ENCODE results near the gene JUP.

JUP gene

DNA sequence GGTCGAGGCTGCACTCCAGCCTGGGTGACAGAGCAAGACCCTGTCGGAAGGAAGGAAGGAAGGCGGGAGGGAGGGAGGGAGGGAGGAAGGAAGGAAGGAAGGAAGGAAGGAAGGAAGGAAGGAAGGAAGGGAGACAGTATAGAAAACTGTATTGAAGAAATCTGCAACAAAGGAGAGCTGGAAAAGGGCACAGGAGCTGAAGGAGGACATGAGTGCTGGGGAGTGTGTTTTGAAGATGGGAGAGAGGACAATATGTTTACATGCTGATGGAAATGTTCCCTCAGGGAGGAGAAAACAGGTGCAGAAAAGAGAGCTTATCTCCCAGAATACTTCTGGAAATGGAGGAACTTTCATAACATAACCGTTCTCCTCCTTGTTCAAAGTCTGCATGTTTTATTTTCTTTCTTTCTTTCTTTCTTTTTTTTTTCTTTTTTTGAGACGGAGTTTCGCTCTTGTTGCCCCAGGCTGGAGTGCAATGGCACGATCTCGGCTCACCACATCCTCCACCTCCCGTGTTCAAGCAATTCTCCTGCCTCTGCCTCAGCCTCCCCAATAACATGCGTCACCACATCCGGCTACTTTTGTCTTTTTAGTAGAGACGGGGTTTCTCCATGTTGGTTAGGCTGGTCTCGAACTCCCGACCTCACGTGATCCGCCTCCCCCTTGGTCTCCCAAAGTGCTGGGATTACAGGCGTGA, 49.4 kb downstream of the JUP start:
- no peak for ATAC-seq
- TF ChIP-seq ZNF70 (CRISPR knock-in tag; IDR thresholded peaks at IDR 0.05) = no peak
- no peak for TF ChIP-seq TOX (CRISPR knock-in tag; IDR thresholded peaks at IDR 0.05; ENCODE audit: borderline replicate concordance)
- TF ChIP-seq RARB (CRISPR knock-in tag; IDR thresholded peaks at IDR 0.05) = no peak
- no peak for TF ChIP-seq OSR1 (CRISPR knock-in tag; IDR thresholded peaks at IDR 0.05)
- TF ChIP-seq, protein P1, sequence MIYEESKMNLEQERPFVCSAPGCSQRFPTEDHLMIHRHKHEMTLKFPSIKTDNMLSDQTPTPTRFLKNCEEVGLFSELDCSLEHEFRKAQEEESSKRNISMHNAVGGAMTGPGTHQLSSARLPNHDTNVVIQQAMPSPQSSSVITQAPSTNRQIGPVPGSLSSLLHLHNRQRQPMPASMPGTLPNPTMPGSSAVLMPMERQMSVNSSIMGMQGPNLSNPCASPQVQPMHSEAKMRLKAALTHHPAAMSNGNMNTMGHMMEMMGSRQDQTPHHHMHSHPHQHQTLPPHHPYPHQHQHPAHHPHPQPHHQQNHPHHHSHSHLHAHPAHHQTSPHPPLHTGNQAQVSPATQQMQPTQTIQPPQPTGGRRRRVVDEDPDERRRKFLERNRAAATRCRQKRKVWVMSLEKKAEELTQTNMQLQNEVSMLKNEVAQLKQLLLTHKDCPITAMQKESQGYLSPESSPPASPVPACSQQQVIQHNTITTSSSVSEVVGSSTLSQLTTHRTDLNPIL (CRISPR knock-in tag; IDR thresholded peaks at IDR 0.05; ENCODE audit: low read depth) = no peak
- TF ChIP-seq PPARA (CRISPR knock-in tag; IDR thresholded peaks at IDR 0.05; ENCODE audit: borderline replicate concordance) = no peak
- no peak for TF ChIP-seq ZC3H10 (CRISPR knock-in tag; IDR thresholded peaks at IDR 0.05)

DNA sequence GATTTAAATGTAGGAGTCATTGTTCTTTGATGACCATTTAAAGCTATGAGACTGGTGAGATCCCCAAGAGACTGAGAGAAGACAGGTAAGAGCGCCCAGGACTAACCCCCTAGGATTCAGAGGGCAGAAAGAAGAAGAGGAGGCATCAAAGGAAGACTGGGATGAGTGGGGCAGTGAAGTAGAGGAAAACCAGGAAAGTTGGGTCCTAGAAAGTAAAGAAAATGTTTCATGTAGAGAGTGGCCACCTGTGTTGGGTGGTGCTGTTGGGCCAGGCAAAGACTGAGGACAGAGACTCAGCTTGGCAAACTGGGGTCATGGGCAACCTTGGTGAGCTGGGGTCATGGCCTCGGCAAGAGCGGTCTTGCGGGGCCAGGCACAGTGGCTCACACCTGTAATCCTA, 50.8 kb downstream of the JUP start:
- TF ChIP-seq ZNF8 (CRISPR knock-in tag; IDR thresholded peaks at IDR 0.05) (no peak), OSR1 (CRISPR knock-in tag; IDR thresholded peaks at IDR 0.05) (no peak), ZNF70 (CRISPR knock-in tag; IDR thresholded peaks at IDR 0.05) (no peak), CSDC2 (CRISPR knock-in tag; IDR thresholded peaks at IDR 0.05) (no peak), RARB (CRISPR knock-in tag; IDR thresholded peaks at IDR 0.05) (no peak), SNAI2 (CRISPR knock-in tag; IDR thresholded peaks at IDR 0.05) (no peak), ZFP30 (CRISPR knock-in tag; IDR thresholded peaks at IDR 0.05) (no peak), ARNTL (CRISPR knock-in tag; IDR thresholded peaks at IDR 0.05; ENCODE audit: borderline replicate concordance, low read depth) (no peak)
- TF ChIP-seq, protein P1 (CRISPR knock-in tag; IDR thresholded peaks at IDR 0.05; ENCODE audit: low read depth) = no peak
- TF ChIP-seq, protein P2, sequence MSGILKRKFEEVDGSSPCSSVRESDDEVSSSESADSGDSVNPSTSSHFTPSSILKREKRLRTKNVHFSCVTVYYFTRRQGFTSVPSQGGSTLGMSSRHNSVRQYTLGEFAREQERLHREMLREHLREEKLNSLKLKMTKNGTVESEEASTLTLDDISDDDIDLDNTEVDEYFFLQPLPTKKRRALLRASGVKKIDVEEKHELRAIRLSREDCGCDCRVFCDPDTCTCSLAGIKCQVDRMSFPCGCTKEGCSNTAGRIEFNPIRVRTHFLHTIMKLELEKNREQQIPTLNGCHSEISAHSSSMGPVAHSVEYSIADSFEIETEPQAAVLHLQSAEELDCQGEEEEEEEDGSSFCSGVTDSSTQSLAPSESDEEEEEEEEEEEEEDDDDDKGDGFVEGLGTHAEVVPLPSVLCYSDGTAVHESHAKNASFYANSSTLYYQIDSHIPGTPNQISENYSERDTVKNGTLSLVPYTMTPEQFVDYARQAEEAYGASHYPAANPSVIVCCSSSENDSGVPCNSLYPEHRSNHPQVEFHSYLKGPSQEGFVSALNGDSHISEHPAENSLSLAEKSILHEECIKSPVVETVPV (CRISPR knock-in tag; IDR thresholded peaks at IDR 0.05) = no peak
- TF ChIP-seq, protein P3, sequence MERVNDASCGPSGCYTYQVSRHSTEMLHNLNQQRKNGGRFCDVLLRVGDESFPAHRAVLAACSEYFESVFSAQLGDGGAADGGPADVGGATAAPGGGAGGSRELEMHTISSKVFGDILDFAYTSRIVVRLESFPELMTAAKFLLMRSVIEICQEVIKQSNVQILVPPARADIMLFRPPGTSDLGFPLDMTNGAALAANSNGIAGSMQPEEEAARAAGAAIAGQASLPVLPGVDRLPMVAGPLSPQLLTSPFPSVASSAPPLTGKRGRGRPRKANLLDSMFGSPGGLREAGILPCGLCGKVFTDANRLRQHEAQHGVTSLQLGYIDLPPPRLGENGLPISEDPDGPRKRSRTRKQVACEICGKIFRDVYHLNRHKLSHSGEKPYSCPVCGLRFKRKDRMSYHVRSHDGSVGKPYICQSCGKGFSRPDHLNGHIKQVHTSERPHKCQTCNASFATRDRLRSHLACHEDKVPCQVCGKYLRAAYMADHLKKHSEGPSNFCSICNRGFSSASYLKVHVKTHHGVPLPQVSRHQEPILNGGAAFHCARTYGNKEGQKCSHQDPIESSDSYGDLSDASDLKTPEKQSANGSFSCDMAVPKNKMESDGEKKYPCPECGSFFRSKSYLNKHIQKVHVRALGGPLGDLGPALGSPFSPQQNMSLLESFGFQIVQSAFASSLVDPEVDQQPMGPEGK (CRISPR knock-in tag; IDR thresholded peaks at IDR 0.05; ENCODE audit: borderline replicate concordance) = no peak
- no peak for ATAC-seq

DNA sequence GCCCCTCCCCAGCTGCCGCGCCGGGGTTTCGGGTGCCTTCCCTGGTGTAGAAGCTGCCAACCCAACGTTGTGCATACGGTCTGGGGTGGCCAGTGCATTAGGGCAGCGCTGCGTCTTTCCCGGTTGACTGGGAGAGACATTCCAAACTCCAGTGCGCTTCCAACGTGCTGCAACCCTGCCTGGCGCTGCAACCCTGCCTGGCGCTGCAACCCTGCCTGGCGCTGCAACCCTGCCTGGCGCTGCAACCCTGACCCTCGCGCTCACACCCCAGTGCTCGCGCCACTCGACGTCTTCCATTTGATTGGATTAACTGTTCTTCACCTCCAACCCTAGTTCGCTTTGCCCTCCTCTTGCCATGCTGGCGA, 51.6 kb downstream of the JUP start:
- TF ChIP-seq ZFP30 (CRISPR knock-in tag; IDR thresholded peaks at IDR 0.05) = no peak
- TF ChIP-seq, protein P4, sequence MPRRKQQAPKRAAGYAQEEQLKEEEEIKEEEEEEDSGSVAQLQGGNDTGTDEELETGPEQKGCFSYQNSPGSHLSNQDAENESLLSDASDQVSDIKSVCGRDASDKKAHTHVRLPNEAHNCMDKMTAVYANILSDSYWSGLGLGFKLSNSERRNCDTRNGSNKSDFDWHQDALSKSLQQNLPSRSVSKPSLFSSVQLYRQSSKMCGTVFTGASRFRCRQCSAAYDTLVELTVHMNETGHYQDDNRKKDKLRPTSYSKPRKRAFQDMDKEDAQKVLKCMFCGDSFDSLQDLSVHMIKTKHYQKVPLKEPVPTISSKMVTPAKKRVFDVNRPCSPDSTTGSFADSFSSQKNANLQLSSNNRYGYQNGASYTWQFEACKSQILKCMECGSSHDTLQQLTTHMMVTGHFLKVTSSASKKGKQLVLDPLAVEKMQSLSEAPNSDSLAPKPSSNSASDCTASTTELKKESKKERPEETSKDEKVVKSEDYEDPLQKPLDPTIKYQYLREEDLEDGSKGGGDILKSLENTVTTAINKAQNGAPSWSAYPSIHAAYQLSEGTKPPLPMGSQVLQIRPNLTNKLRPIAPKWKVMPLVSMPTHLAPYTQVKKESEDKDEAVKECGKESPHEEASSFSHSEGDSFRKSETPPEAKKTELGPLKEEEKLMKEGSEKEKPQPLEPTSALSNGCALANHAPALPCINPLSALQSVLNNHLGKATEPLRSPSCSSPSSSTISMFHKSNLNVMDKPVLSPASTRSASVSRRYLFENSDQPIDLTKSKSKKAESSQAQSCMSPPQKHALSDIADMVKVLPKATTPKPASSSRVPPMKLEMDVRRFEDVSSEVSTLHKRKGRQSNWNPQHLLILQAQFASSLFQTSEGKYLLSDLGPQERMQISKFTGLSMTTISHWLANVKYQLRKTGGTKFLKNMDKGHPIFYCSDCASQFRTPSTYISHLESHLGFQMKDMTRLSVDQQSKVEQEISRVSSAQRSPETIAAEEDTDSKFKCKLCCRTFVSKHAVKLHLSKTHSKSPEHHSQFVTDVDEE (CRISPR knock-in tag; IDR thresholded peaks at IDR 0.05) = no peak
- ATAC-seq = peak; percentile 29

DNA sequence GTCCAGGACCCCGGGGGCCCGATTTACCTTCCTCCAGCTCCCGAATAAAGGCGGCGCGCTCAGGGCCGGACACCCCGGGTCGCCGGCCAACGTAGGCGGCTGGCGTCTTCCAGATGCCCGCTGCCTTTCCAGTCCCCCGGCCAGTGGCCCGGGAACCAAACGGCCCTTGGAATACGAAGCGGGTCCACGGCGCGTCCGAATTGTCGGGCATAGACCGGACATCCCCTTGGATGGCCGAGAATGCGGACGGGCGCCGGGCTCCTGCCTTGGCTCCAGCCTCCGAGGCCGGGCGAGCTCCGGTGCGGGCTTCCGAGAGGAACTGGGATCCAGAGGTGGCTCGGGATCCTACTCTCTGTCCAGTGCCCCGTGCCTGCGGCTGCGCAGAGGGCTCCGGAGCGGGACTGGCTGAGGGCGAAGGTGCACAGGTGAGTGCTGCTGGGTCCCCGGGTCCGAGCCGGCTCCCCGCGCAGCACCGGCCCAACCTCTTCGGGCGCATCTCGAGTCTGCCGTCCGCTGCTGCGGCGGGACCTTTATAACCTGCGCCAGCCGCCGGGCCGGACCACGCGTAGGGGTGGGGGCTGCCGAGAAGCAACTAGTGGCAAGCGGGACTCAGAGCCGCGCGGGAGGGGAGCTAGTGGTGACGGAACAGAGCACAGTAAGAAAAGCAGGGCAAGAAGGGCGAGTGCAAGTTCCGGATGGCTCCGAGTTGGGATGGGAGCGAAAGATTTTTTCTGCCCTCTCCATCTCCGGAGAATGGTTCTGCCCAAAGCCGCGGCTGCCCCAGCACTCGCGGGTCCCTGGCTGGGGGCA, 52.2 kb downstream of the JUP start, which contains the start of gene HAP1:
HAP1 (minus strand) TSS at position 505 of the 810 bp plus-strand sequence; CDS start at position 496, 9 bp downstream.
- ATAC-seq = peak; percentile 58
- no peak for TF ChIP-seq OSR1 (CRISPR knock-in tag; IDR thresholded peaks at IDR 0.05)
- TF ChIP-seq ARNTL (CRISPR knock-in tag; IDR thresholded peaks at IDR 0.05; ENCODE audit: borderline replicate concordance, low read depth) = no peak
- TF ChIP-seq, protein P3 (CRISPR knock-in tag; IDR thresholded peaks at IDR 0.05; ENCODE audit: borderline replicate concordance) = no peak
- TF ChIP-seq ESRRG (CRISPR knock-in tag; IDR thresholded peaks at IDR 0.05) = no peak
- no peak for TF ChIP-seq BACH2 (CRISPR knock-in tag; IDR thresholded peaks at IDR 0.05; ENCODE audit: borderline replicate concordance)
- TF ChIP-seq ISL1 (CRISPR knock-in tag; IDR thresholded peaks at IDR 0.05) = no peak
- no peak for TF ChIP-seq ZC3H10 (CRISPR knock-in tag; IDR thresholded peaks at IDR 0.05)
- TF ChIP-seq, protein P4 (CRISPR knock-in tag; IDR thresholded peaks at IDR 0.05) = no peak
- TF ChIP-seq CSDC2 (CRISPR knock-in tag; IDR thresholded peaks at IDR 0.05) = no peak
- TF ChIP-seq TOX (CRISPR knock-in tag; IDR thresholded peaks at IDR 0.05; ENCODE audit: borderline replicate concordance) = no peak
